HCT116 (cell line): ENCODE results near the gene CORO7. TPM values are rescaled to one million over a fixed set of nuclear protein-coding genes. Genes with fewer than 3 reads are reported as not detected.

Experiments
- ATAC-seq: fragments of 200-7000 bp; cut with Tn5 transposase; 2 replicates; pipeline ENCODE4 v1.9.1; 2020; ENCODE audit warnings: mild to moderate bottlenecking, moderate library complexity
- BruUV-seq: library from RNA; stranded (reverse); fragments of 400-500 nt; replicated peaks from 2 replicates; lab custom pipeline; 2021; lab: Mats Ljungman, UMichigan
- CTCF ChIA-PET: fragments of 300-600 bp; sonication (Branson Sonifier 250); formaldehyde crosslinking; loops from one replicate; lab custom pipeline; 2021; ENCODE audit warnings: antibody characterized with exemption; lab: Charles Lee
- POLR2A ChIA-PET: fragments of 300-600, 350-600 bp; sonication (Branson Sonifier 250); formaldehyde crosslinking; loops from one replicate; lab custom pipeline; 2021; ENCODE audit warnings: antibody characterized with exemption; lab: Charles Lee
- RAD21 ChIA-PET, 2 experiments: fragments of 300-600 bp; sonication (Branson Sonifier 250); formaldehyde crosslinking; loops; one replicate each; lab custom pipeline; 2023; ENCODE audit warnings: low total read pairs in 2 of 2; ENCODE audit not compliant: uncharacterized antibody in 2 of 2, unreplicated experiment in 2 of 2, low non-redundant PET in 1 of 2; lab: Charles Lee
- DNase-seq: peaks from one replicate; pipeline ENCODE4 v3.0.0-alpha.2; 2010; ENCODE audit warnings: low read depth, low spot score
- H2AFZ ChIP-seq: fragments of 200-600 bp; shearing (Covaris generic), sonication (generic); 2 replicates; pipeline ENCODE4 v1.6.1; 2017; ENCODE audit warnings: low read depth, mixed run types, mixed read lengths, antibody characterized with exemption, low read length; ENCODE audit not compliant: poor library complexity, severe bottlenecking
- H3K27ac ChIP-seq: 2 replicates; pipeline ENCODE4 v1.5.1; 2012; ENCODE audit warnings: low read depth, low read length
- H3K27me3 ChIP-seq: fragments of 200-600 bp; sonication (generic); 2 replicates; pipeline ENCODE4 v1.6.1; 2016; ENCODE audit warnings: mixed run types, low read length, mixed read lengths; ENCODE audit not compliant: insufficient read depth
- H3K36me3 ChIP-seq, 2 experiments: fragments of 200-500 bp in 1 of 2; fragments of 200-600 bp in 1 of 2; sonication (Bioruptor generic) in 1 of 2; sonication (generic) in 1 of 2; 2 replicates each; pipeline versions ENCODE4 v1.5.1 to v1.6.1; 2014 to 2016; ENCODE audit warnings: low read length in 2 of 2, inconsistent platforms in 1 of 2, mixed read lengths in 1 of 2, mixed run types in 1 of 2; ENCODE audit not compliant: insufficient read depth in 2 of 2, control insufficient read depth in 1 of 2
- H3K4me1 ChIP-seq, 2 experiments: fragments of 200-600 bp in 1 of 2; sonication (generic) in 1 of 2; 2 replicates each; pipeline versions ENCODE4 v1.5.1 to v1.6.1; 2012 to 2017; ENCODE audit warnings: low read length in 2 of 2, inconsistent platforms in 1 of 2, mild to moderate bottlenecking in 1 of 2, mixed read lengths in 1 of 2, mixed run types in 1 of 2, moderate library complexity in 1 of 2; ENCODE audit not compliant: insufficient read depth in 2 of 2, control insufficient read depth in 1 of 2
- H3K4me2 ChIP-seq: fragments of 200-600 bp; sonication (generic); 2 replicates; pipeline ENCODE4 v1.6.1; 2017; ENCODE audit warnings: mixed run types, low read length, mixed read lengths
- H3K4me3 ChIP-seq, 2 experiments: fragments of 200-600 bp in 1 of 2; sonication (generic) in 1 of 2; replicated peaks in 1 of 2; 2 replicates each; pipeline ENCODE4 v1.5.1; 2011 to 2016; ENCODE audit warnings: low read length in 2 of 2, control low read depth in 1 of 2, low read depth in 1 of 2, mild to moderate bottlenecking in 1 of 2, mixed read lengths in 1 of 2, mixed run types in 1 of 2
- H3K79me2 ChIP-seq: fragments of 200-600 bp; sonication (generic); 2 replicates; pipeline ENCODE4 v1.6.1; 2017; ENCODE audit warnings: mild to moderate bottlenecking, mixed run types, low read length, moderate library complexity, mixed read lengths; ENCODE audit not compliant: insufficient read depth
- H3K9ac ChIP-seq: fragments of 200-600 bp; sonication (generic); 2 replicates; pipeline ENCODE4 v1.6.1; 2016; ENCODE audit warnings: low read length, mixed read lengths
- H3K9me2 ChIP-seq: fragments of 200-600 bp; sonication (generic), shearing (Covaris generic); 2 replicates; pipeline ENCODE4 v1.6.1; 2017; ENCODE audit warnings: mixed run types, mild to moderate bottlenecking, moderate library complexity; ENCODE audit not compliant: insufficient read depth
- H3K9me3 ChIP-seq, 2 experiments: fragments of 200-500 bp in 1 of 2; fragments of 200-600 bp in 1 of 2; sonication (Bioruptor generic) in 1 of 2; sonication (generic) in 1 of 2; 2 replicates each; pipeline ENCODE4 v1.6.1; 2014 to 2017; ENCODE audit warnings: low read length in 2 of 2, mixed read lengths in 2 of 2, inconsistent platforms in 1 of 2, low read depth in 1 of 2, mild to moderate bottlenecking in 1 of 2, mixed run types in 1 of 2, moderate library complexity in 1 of 2; ENCODE audit not compliant: control insufficient read depth in 1 of 2, insufficient read depth in 1 of 2
- H4K20me1 ChIP-seq: fragments of 200-600 bp; sonication (generic), shearing (Covaris generic); 2 replicates; pipeline ENCODE4 v1.6.1; 2017; ENCODE audit warnings: mixed run types, mild to moderate bottlenecking, moderate library complexity; ENCODE audit not compliant: insufficient read depth
- CBX3 ChIP-seq: IDR thresholded peaks from 2 replicates; pipeline ENCODE4 v1.6.1; 2012; ENCODE audit warnings: low read depth
- ELF1 ChIP-seq: IDR thresholded peaks from 2 replicates; pipeline ENCODE4 v1.6.1; 2012; ENCODE audit warnings: low read depth, borderline replicate concordance
- EZH2 ChIP-seq: fragments of 200-600 bp; sonication (generic); IDR thresholded peaks from 2 replicates; pipeline ENCODE4 v1.6.1; 2017; ENCODE audit warnings: antibody characterized with exemption, mixed run types
- EZH2phosphoT487 ChIP-seq: fragments of 200-600 bp; IDR thresholded peaks from 2 replicates; pipeline ENCODE4 v1.6.1; 2018; ENCODE audit warnings: antibody characterized with exemption, borderline replicate concordance
- FOSL1 ChIP-seq: IDR thresholded peaks from 2 replicates; pipeline ENCODE4 v1.6.1; 2012; ENCODE audit warnings: low read depth
- POLR2A ChIP-seq: IDR thresholded peaks from 2 replicates; pipeline ENCODE4 v1.7.0; 2011; ENCODE audit warnings: borderline replicate concordance; ENCODE audit not compliant: insufficient read depth, insufficient read length; ENCODE audit errors: extremely low read depth
- RAD21 ChIP-seq: IDR thresholded peaks from 2 replicates; pipeline ENCODE4 v1.6.1; 2012; ENCODE audit warnings: low read depth, mild to moderate bottlenecking
- SP1 ChIP-seq: IDR thresholded peaks from 2 replicates; pipeline ENCODE4 v1.6.1; 2012; ENCODE audit warnings: low read depth
- SRF ChIP-seq: IDR thresholded peaks from 2 replicates; pipeline ENCODE4 v1.6.1; 2012; ENCODE audit warnings: low read depth
- TCF7L2 ChIP-seq: IDR thresholded peaks from 2 replicates; pipeline ENCODE4 v1.7.0; 2011; ENCODE audit warnings: borderline replicate concordance, inconsistent platforms; ENCODE audit not compliant: insufficient read depth, insufficient read length; ENCODE audit errors: extremely low read depth
- YY1 ChIP-seq: IDR thresholded peaks from 2 replicates; pipeline ENCODE4 v1.6.1; 2011; ENCODE audit warnings: low read length, low read depth, moderate library complexity, mild to moderate bottlenecking; ENCODE audit not compliant: insufficient replicate concordance; ENCODE audit errors: extremely low read depth
- ZFX ChIP-seq: fragments of 450-650 bp; IDR thresholded peaks from 2 replicates; pipeline ENCODE4 v1.6.1; 2017
- ZNF274 ChIP-seq: fragments of 200-500 bp; sonication (Bioruptor generic); IDR thresholded peaks from 2 replicates; pipeline ENCODE4 v1.6.1; 2014; ENCODE audit warnings: mild to moderate bottlenecking, low read depth, low read length, inconsistent platforms
- intact Hi-C: fragments of 100-400 bp; cut with micrococcal nuclease; formaldehyde crosslinking; loops from 2 replicates; pipeline ENCODE4 v1.10.0; 2022
- total RNA-seq: library from RNA; stranded (reverse); gene quantifications from one replicate; pipeline ENCODE4 v1.2.1, GENCODE V29; 2021; ENCODE audit not compliant: unreplicated experiment
- TF ChIP-seq, protein P1 (sequence below), 3 experiments: fragments of 200-600 bp in 1 of 3; sonication (generic) in 1 of 3; IDR thresholded peaks in 2 of 3; conservative IDR thresholded peaks in 1 of 3; 2 replicates each; pipeline ENCODE4 v1.5.1; 2012 to 2017; ENCODE audit warnings: low read depth in 2 of 3, low read length in 2 of 3, antibody characterized with exemption in 1 of 3, borderline replicate concordance in 1 of 3, control low read depth in 1 of 3, mild to moderate bottlenecking in 1 of 3, mixed read lengths in 1 of 3, mixed run types in 1 of 3, moderate library complexity in 1 of 3; ENCODE audit not compliant: insufficient read depth in 1 of 3

CORO7 gene
- total RNA-seq, 1 experiment from 2014 or later, result 21.3 TPM

DNA sequence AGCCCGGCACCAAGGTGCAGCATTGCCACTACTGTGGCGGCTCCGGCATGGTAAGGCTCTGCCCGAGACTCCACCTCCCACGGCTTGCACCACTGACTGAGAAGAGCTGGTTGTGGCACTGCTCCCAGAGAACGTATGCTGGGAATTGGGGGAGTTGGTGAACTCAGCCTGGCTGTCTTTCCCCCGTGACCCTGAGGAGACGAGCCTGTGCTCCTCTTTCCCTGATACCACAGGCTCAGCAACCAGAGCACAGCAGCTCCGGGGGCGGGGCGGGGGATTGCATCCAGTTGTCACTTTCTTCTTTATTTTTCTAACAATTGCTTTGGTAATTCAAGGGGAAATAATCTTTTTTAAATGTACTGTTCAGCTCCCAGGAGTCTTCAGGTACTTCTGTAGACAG lies 26.0 kb upstream of the CORO7 start:
- Histone ChIP-seq H3K9ac (no peak overlapping the region), H3K4me1 (no peaks in the 10 kb centered on the region), H3K36me3 (peaks cover 56 to 64% of the 10 kb centered on the region in 2 experiments), H2AFZ (no peak overlapping the region), H3K4me3 (no peak overlapping the region), H3K9me2 (no peaks in the 10 kb centered on the region), H3K9me3 (no peaks in the 10 kb centered on the region), H4K20me1 (no peaks in the 10 kb centered on the region), H3K4me2 (no peak overlapping the region), H3K27ac (no peak overlapping the region), H3K79me2 (peaks cover 4% of the 10 kb centered on the region; the same call in 1 of the 2 replicates), H3K27me3 (no peaks in the 10 kb centered on the region)
- intact Hi-C loops, result no loop called here
- ChIA-PET CTCF (no interaction called here), POLR2A (no interaction called here), RAD21 (no interaction called here)
- DNase-seq (no peak), ATAC-seq (no peak; the same call in 1 of the 2 replicates)
- no TSS peak for BruUV-seq
- TF ChIP-seq POLR2A (no peak), TCF7L2 (no peak), ZFX (no peak), EZH2phosphoT487 (no peak)

DNA sequence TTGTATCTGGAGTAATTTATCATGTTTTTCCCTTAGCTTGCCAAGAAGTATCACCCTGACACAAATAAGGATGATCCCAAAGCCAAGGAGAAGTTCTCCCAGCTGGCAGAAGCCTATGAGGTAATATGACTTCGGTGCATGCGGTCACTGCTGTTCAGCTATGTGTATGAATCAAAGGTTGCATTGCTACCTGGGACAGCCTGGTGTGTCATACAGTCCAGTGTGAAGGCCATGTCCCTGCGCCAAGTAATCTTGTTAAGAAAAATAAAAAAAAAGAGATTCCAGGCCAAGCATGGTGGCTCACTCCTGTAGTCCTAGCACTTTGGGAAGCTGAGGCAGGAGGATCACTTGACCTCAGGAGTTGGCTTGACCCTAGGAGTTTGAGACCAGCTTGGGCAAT lies 21.0 kb upstream of the CORO7 start:
- Histone ChIP-seq H3K36me3 (peaks cover 38 to 60% of the 10 kb centered on the region in 2 experiments), H3K79me2 (peaks cover 40% of the 10 kb centered on the region), H3K9me3 (no peaks in the 10 kb centered on the region), H3K9me2 (no peaks in the 10 kb centered on the region), H3K27me3 (no peaks in the 10 kb centered on the region), H3K9ac (no peak overlapping the region), H3K4me3 (no peak overlapping the region), H3K4me2 (no peak overlapping the region), H4K20me1 (no peaks in the 10 kb centered on the region), H3K27ac (no peak overlapping the region), H2AFZ (no peak overlapping the region), H3K4me1 (no peaks in the 10 kb centered on the region)
- DNase-seq (no peak), ATAC-seq (no peak)
- POLR2A ChIA-PET, result interaction anchor here (0.9 kb wide), 1 partner anchor 21 kb away, joined by 3 read pairs; no protein-coding TSS in a partner anchor
- BruUV-seq, result no TSS peak
- RAD21 ChIA-PET, result no interaction called here
- intact Hi-C loops, result no loop called here
- no peak for TF ChIP-seq TCF7L2
- TF ChIP-seq EZH2, result no peak
- no peak for TF ChIP-seq ELF1
- TF ChIP-seq ZNF274, result no peak
- TF ChIP-seq YY1, result no peak
- no peak for TF ChIP-seq SP1
- no peak for TF ChIP-seq EZH2phosphoT487
- TF ChIP-seq CBX3, result no peak
- no peak for TF ChIP-seq FOSL1
- no peak for TF ChIP-seq SRF
- TF ChIP-seq, protein P1, sequence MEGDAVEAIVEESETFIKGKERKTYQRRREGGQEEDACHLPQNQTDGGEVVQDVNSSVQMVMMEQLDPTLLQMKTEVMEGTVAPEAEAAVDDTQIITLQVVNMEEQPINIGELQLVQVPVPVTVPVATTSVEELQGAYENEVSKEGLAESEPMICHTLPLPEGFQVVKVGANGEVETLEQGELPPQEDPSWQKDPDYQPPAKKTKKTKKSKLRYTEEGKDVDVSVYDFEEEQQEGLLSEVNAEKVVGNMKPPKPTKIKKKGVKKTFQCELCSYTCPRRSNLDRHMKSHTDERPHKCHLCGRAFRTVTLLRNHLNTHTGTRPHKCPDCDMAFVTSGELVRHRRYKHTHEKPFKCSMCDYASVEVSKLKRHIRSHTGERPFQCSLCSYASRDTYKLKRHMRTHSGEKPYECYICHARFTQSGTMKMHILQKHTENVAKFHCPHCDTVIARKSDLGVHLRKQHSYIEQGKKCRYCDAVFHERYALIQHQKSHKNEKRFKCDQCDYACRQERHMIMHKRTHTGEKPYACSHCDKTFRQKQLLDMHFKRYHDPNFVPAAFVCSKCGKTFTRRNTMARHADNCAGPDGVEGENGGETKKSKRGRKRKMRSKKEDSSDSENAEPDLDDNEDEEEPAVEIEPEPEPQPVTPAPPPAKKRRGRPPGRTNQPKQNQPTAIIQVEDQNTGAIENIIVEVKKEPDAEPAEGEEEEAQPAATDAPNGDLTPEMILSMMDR (IDR thresholded peaks at IDR 0.05 in 2 of 3, conservative IDR thresholded peaks at IDR 0.05 in 1 of 3; ENCODE audit: borderline replicate concordance in 1 of 3, insufficient read depth in 1 of 3, low read depth in 2 of 3, low read length in 2 of 3), result no peak
- TF ChIP-seq RAD21, result no peak
- TF ChIP-seq ZFX, result no peak
- CTCF ChIA-PET, result no interaction called here
